Neural progenitor cell (in vitro differentiated cells): ENCODE data around the gene MEP1B.

Source experiments
- EZH2 ChIP-seq: fragments of 200-600 bp; sonication (generic); IDR thresholded peaks from 2 replicates; pipeline ENCODE4 v1.6.1; 2017; ENCODE audit warnings: antibody characterized with exemption, mild to moderate bottlenecking, moderate library complexity
- TF ChIP-seq, protein P1 (sequence below): fragments of 200-600 bp; sonication (generic); IDR thresholded peaks from 2 replicates; pipeline ENCODE4 v1.5.1; 2017; ENCODE audit warnings: antibody characterized with exemption, mild to moderate bottlenecking

DNA sequence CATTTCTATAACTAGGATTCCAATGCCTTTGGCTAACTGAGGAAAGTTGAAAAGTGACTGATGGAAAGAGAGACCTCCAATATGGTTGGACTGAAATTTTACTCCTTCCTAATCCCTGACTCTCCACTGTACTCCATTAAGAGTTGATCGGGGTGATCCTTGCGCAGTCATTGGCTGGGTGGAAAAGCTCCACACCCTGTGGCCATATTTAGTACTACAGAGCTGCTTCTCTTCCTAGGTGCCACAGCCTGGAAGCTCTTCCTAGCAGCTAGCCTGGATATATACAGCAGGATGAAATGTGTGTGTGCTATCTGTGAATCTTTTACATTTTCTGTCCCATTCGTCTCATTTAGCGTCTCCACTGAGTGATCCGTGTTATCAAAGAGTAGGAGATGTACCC lies 71.2 kb downstream of the MEP1B start:
- TF ChIP-seq, protein P1, sequence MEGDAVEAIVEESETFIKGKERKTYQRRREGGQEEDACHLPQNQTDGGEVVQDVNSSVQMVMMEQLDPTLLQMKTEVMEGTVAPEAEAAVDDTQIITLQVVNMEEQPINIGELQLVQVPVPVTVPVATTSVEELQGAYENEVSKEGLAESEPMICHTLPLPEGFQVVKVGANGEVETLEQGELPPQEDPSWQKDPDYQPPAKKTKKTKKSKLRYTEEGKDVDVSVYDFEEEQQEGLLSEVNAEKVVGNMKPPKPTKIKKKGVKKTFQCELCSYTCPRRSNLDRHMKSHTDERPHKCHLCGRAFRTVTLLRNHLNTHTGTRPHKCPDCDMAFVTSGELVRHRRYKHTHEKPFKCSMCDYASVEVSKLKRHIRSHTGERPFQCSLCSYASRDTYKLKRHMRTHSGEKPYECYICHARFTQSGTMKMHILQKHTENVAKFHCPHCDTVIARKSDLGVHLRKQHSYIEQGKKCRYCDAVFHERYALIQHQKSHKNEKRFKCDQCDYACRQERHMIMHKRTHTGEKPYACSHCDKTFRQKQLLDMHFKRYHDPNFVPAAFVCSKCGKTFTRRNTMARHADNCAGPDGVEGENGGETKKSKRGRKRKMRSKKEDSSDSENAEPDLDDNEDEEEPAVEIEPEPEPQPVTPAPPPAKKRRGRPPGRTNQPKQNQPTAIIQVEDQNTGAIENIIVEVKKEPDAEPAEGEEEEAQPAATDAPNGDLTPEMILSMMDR, result no peak
- TF ChIP-seq EZH2, result no peak
